GM23248 (cell line): ENCODE measurements around the gene UNC13B.

Experiments
- EZH2 ChIP-seq: fragments of 200-600 bp; sonication (generic); IDR thresholded peaks from 2 replicates; pipeline ENCODE4 v1.6.1; 2018; ENCODE audit warnings: antibody characterized with exemption, mild to moderate bottlenecking; ENCODE audit not compliant: insufficient read depth, poor library complexity, severe bottlenecking
- EZH2phosphoT487 ChIP-seq: fragments of 200-600 bp; sonication (generic); IDR thresholded peaks from 2 replicates; pipeline ENCODE4 v1.6.1; 2018; ENCODE audit warnings: antibody characterized with exemption, moderate library complexity, mild to moderate bottlenecking, low read depth; ENCODE audit not compliant: insufficient read depth

DNA sequence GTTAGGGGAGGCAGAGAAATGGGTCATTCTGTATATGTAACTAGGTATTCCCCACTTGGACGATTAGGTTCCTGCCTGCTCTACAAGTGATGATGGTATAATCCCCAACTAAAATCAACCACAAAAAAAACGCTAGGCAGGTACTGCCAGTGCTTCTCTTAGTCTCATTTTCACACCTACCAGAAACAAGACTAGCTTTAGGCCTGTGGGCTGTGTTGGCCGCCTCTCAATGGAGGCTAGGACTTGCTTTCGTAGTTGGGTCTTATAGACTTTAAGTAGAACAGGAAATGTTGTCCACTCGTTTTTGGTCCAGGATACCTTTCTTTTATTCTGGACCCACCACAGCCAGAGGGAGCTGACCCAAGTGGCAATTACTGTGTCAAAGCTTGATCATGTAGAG lies 111.8 kb downstream of the UNC13B start:
- no peak for TF ChIP-seq EZH2
- no peak for TF ChIP-seq EZH2phosphoT487
